Small intestine (tissue), 7 donors: ENCODE data around the gene CD247. TPM values are rescaled to one million over a fixed set of nuclear protein-coding genes. Genes with fewer than 3 reads are reported as not detected.
A peak's percentile ranks its signal among the peaks of the same experiment; 100 is the strongest.

Experiments
- DNase-seq, 2 donors: peaks; one replicate each; pipeline versions ENCODE4 v3.0.0 to v3.0.0-alpha.2; 2013
- FAIRE-seq: peaks from 2 replicates; lab custom pipeline; 2012; peaks lifted over from hg19 to GRCh38; lab: Jason Lieb, UNC
- H3K27ac ChIP-seq, 3 donors: one replicate each; pipeline ENCODE4 v1.5.1; 2013; ENCODE audit warnings: low read length in 2 of 3, mild to moderate bottlenecking in 2 of 3, control low read depth in 1 of 3, inconsistent platforms in 1 of 3, low read depth in 1 of 3, moderate library complexity in 1 of 3
- H3K27me3 ChIP-seq, 3 donors: one replicate each; pipeline ENCODE4 v1.6.1; 2013; ENCODE audit warnings: low read length in 3 of 3, inconsistent platforms in 1 of 3; ENCODE audit not compliant: control insufficient read depth in 3 of 3, insufficient read depth in 3 of 3
- H3K36me3 ChIP-seq, 3 donors: one replicate each; pipeline ENCODE4 v1.6.1; 2013; ENCODE audit warnings: low read length in 3 of 3, inconsistent platforms in 1 of 3, low read depth in 1 of 3, mild to moderate bottlenecking in 1 of 3, moderate library complexity in 1 of 3; ENCODE audit not compliant: control insufficient read depth in 3 of 3, insufficient read depth in 2 of 3
- H3K4me1 ChIP-seq, 3 donors: one replicate each; pipeline ENCODE4 v1.6.1; 2013; ENCODE audit warnings: low read length in 2 of 3, inconsistent platforms in 1 of 3, low read depth in 1 of 3, mild to moderate bottlenecking in 1 of 3, moderate library complexity in 1 of 3; ENCODE audit not compliant: control insufficient read depth in 3 of 3, insufficient read depth in 2 of 3
- H3K4me3 ChIP-seq, 3 donors: one replicate each; pipeline ENCODE4 v1.5.1; 2013; ENCODE audit warnings: low read length in 3 of 3, control low read depth in 1 of 3, inconsistent platforms in 1 of 3, low read depth in 1 of 3, mild to moderate bottlenecking in 1 of 3, moderate library complexity in 1 of 3
- H3K9me3 ChIP-seq, 2 donors: one replicate each; pipeline ENCODE4 v1.6.1; 2013; ENCODE audit warnings: low read depth in 1 of 2, low read length in 1 of 2; ENCODE audit not compliant: control insufficient read depth in 2 of 2, insufficient read depth in 1 of 2
- WGBS, 3 donors: extraction: QIAGEN DNeasy Blood & Tissue Kit; methylation state at CpG; one replicate each; pipeline ENCODE4 v1.1.7; 2013; 5-methylcytosine and 5-hydroxymethylcytosine counted together
- polyA plus RNA-seq, 4 donors: library from polyadenylated mRNA; stranded (reverse) in 3 of 4; unstranded in 1 of 4; fragments of 200-250 nt in 3 of 4; fragments of 120-200 nt in 1 of 4; gene quantifications; one replicate each; pipeline versions ENCODE4 v1.2.1 to v1.2.3, GENCODE V29; 2013
- donor health status: healthy with polysubstance abuse.
- donor health status: control.
- donor health status: control.
- donor health status: Bipolar disorder and iron deficiency.
- donor health status: healthy.

Gene CD247
- polyA plus RNA-seq, 4 donors: 0.45 to 5.0 (median 3.2) TPM

DNA sequence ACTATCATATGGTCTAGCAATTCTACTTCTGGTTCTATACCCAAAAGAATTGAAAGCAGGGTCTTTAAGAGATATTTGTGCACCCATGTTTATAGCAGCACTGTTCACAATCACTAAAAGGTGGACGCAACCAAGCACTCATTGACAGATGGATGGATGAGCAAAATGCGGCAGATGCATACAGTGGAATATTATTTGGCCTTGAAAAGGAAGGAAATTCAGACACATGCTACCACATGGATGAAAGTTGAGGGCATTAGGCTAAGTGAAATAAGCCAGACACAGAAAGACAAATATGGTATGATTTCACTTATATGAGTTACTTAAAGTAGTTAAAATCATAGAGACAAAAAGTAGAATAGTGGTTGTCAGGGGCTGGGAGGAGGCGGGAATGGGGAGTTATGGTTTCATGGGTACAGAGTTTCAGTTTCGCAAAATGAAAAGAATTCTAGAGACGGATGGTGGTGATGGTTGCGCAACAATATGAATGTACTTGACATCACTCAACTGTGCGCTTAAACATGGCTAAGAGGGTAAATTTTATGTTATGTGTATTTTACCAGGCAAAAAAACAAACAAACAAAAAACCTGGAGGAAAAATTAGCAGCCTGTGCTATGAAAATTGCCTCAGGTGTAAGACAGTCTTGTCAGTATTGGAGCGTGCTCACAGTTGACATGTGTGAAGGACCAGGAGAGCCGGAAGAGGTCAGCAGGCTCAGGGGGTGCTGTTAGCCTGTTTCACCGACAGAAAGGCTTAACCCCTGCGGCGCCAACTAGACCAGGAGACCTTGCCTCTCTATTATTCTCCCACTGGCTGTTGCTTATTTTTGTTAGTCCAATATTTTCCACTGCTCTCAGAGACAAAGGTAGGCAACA lies 26.5 kb downstream of the CD247 start:
- Histone ChIP-seq H3K4me1 (no peaks in the 10 kb centered on the region), H3K27me3 (peaks cover 0 to 4% (median 0%) of the 10 kb centered on the region in 3 donors), H3K27ac (no peak overlapping the region), H3K4me3 (no peak overlapping the region), H3K36me3 (no peaks in the 10 kb centered on the region), H3K9me3 (no peaks in the 10 kb centered on the region)
- WGBS, 3 donors: 58 to 73% (median 62%) methylated on average over 12 of the region's 12 CpGs
- FAIRE-seq: no peak
- no peak for DNase-seq

DNA sequence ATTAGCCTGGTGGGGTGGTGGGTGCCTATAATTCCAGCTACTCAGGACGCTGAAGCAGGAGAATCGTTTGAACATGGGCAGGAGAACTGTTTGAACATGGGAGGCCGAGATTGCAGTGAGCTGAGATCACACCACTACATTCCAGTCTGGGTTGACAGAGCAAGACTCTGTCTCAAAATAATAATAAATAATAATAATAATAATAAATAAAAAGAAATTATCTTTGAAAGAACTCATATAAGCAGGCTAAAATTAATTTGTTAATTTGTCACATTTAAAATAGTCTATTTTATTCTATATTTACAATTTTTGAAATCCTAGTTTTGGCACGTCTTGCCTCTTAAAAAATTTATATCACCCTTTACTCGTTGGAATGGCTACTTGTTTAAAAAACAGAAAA lies 27.6 kb downstream of the CD247 start:
- H3K36me3 ChIP-seq: no peaks in the 10 kb centered on the region
- H3K4me3 ChIP-seq: no peak overlapping the region
- DNase-seq (no peak), FAIRE-seq (no peak)
- H3K27me3 ChIP-seq: peaks cover 0 to 4% (median 0%) of the 10 kb centered on the region in 3 donors
- H3K9me3 ChIP-seq: no peaks in the 10 kb centered on the region
- no peaks in the 10 kb centered on the region for H3K4me1 ChIP-seq
- no peak overlapping the region for H3K27ac ChIP-seq
- 79 to 88% (median 81%) methylated on average over 5 of the region's 5 CpGs for WGBS, 3 donors

DNA sequence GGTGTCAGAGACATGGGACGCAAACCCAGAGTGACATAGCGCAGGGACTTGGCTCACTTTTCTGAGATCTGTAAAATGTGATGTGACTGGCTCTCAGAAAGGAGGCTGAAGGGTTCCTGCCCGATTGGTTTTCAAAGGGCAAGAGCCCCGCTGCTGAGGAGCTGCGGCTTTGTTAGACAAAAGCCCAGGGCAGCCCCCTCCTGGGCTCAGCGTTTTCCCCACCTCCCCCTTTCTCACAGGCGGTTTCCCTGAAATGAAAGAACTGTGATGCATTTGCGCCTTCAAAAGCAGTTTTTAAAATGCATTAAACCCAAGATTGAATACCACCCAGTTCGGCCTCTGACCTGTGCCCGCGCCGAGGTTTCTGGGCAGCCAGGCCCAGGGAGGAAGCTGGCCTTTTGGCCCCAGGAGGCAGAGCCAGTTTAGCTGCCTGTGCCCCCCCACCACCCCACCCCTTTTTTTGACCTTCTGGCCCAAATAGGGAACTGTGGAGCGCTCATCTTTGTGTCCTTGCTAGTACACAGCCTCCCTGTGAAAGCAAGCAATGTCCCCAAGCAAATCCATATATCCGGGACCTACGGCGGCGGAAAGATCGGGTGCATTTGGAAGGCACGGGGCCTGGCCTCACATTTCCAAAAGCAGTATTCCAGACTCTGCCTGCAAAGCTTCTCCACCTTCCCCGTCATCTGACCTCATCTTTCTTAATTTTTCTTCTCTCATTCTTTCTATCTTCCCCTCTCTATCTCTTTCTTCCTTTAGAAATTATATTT lies 28.6 kb downstream of the CD247 start:
- WGBS, 3 donors: 79 to 84% (median 84%) methylated on average over 20 of the region's 20 CpGs
- no peak for DNase-seq

DNA sequence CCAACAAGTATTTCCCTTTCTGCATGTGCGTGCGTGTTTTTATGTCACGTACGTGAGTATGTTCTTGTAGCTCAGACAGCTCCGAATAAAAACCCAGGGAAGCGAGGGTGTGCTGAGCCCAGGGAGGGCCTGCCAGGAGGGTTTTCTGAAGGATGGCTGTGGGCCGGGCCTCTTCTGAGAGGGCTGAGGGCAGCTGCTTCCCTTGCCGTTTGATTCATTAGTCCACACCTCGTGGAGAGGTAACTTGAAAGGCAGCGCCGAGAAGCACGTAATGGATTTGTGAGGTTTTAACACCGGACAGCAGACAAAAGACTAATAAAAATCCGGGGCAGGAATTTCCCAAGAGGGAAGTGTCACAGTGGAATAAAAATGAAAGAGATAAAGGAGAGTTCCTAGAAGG lies 29.5 kb downstream of the CD247 start:
- FAIRE-seq: no peak

More for the DNA sequence above, 28.6 kb downstream of the CD247 start:
- no peak overlapping the region for H3K4me3 ChIP-seq
- H3K27ac ChIP-seq: peak overlapping the region in 1 of 3 donors; percentile 1
- peaks cover 0 to 4% (median 0%) of the 10 kb centered on the region in 3 donors for H3K27me3 ChIP-seq
- H3K36me3 ChIP-seq: no peaks in the 10 kb centered on the region
- FAIRE-seq: no peak
- H3K4me1 ChIP-seq: no peaks in the 10 kb centered on the region
- no peaks in the 10 kb centered on the region for H3K9me3 ChIP-seq

DNA sequence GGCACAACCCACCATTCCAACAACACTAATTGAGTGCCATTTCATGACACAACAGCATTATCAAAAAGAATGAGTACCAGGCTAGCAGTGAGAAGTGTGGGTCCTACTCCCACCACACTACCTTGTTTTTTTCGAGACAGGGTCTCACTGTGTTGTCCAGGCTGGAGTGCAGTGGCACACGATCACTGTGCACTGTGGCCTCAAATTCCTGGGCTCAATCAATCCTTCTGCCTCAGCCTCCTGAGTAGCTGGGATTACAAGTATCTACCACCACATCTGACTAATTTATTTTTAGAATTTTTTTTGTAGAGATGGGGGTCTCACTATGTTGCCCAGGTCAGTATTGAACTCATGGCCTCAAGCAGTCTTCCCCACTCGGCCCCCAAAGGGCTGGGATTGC lies 30.7 kb downstream of the CD247 start:
- FAIRE-seq (no peak), DNase-seq (no peak)
- no peaks in the 10 kb centered on the region for H3K9me3 ChIP-seq
- no peaks in the 10 kb centered on the region for H3K4me1 ChIP-seq
- no peaks in the 10 kb centered on the region for H3K36me3 ChIP-seq
- H3K4me3 ChIP-seq: no peak overlapping the region
- peak overlapping the region in 1 of 3 donors; percentile 21 for H3K27ac ChIP-seq
- 90 to 97% (median 95%) methylated on average over 3 of the region's 3 CpGs for WGBS, 3 donors
- H3K27me3 ChIP-seq: no peaks in the 10 kb centered on the region

More for the DNA sequence above, 29.5 kb downstream of the CD247 start:
- Histone ChIP-seq H3K4me3 (no peak overlapping the region), H3K27me3 (peaks cover 0 to 2% (median 0%) of the 10 kb centered on the region in 3 donors), H3K36me3 (no peaks in the 10 kb centered on the region), H3K9me3 (no peaks in the 10 kb centered on the region), H3K4me1 (no peaks in the 10 kb centered on the region), H3K27ac (no peak overlapping the region)
- DNase-seq: peak in 1 of 2 donors; percentile 40
- 21 to 49% (median 32%) methylated on average over 14 of the region's 14 CpGs for WGBS, 3 donors

DNA sequence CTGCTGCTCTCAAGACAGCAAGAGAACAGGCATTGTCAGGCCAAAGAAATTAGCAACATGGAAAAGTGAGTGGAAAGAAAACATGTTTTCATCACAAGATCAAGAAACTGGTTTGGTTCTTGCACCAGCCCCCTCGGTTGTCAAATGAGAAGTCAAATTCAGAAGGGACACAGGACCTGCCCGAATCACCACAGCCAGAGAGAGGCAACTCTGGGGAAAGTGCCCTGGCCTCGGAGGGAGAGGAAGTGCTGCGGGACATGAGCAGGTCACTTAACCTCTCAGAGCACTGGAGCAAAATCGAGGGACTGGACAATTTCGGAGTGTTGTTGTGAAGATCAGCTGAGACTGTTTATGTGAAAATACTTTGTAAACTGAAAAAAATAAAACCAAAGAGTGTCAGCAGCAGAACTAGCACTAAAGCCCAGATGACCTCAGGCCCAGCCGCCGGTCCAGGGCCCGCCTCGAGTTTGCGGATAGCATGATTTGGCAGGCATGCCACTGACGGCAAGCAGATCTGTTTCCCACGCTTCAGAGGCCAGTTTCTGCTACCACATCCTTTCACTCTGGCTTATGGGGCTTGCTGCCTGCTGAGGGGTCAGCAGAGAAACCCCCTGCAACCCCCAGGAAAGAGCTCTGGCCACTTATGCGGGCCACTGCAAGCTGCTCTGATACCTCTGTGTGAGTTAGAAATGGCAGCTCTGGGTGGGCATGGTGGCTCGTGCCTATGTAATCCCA lies 32.1 kb downstream of the CD247 start:
- peak overlapping the region in 1 of 3 donors; percentile 2 for H3K27ac ChIP-seq
- no peaks in the 10 kb centered on the region for H3K36me3 ChIP-seq
- no peak overlapping the region for H3K4me3 ChIP-seq
- H3K4me1 ChIP-seq: no peaks in the 10 kb centered on the region
- no peaks in the 10 kb centered on the region for H3K27me3 ChIP-seq
- FAIRE-seq: no peak
- WGBS, 3 donors: 55 to 81% (median 62%) methylated on average over 15 of the region's 15 CpGs
- no peak for DNase-seq
- H3K9me3 ChIP-seq: no peaks in the 10 kb centered on the region

DNA sequence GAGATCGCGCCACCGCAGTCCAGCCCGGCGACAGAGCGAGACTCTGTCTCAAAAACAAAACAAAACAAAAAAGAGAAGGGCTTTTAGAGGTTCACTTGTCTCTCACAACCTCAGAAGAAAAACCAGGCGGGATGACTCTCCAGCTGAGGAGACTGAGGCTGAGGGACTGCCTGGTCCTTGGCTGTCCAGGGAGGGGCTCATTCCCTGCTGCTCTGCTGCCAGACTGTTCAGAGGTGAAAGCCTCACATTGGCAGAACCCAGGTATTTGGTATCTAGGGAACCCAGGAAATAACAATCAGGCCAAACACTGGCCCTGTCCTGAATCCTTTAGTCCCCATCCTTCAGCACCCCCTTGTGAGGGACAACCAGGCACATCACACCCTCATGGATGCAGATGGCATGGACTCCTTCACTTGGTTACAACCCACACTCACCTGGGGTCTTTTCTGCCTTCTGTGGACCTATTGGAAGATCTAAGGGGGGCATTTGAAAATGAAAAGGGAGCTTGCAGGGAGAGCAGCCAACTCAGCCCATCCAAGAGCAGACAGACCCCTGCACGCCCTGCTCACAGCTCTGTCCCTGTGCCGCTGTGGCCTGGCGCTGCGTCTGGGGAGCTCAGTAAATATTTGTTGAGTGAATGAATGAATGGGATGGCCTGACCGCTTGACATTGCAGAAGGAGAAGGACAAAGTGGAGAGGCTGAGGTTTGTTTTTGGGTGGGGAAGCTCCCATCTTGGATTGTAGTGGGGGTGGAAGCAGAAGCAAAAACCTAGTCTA lies 33.4 kb downstream of the CD247 start:
- WGBS, 3 donors: 82 to 95% (median 94%) methylated on average over 12 of the region's 12 CpGs
- H3K9me3 ChIP-seq: no peaks in the 10 kb centered on the region
- FAIRE-seq (no peak), DNase-seq (no peak)
- H3K36me3 ChIP-seq: no peaks in the 10 kb centered on the region
- no peak overlapping the region for H3K27ac ChIP-seq
- no peaks in the 10 kb centered on the region for H3K27me3 ChIP-seq
- H3K4me3 ChIP-seq: no peak overlapping the region
- no peaks in the 10 kb centered on the region for H3K4me1 ChIP-seq
